Fibroblast of pulmonary artery (primary cell): Measurements from ENCODE around the gene SUV39H1.
A peak's percentile ranks its signal among the peaks of the same experiment; 100 is the strongest.

Experiments
- DNase-seq: peaks from one replicate; pipeline ENCODE4 v3.0.0-alpha.2; 2010; ENCODE audit warnings: low read depth
- H3K4me3 ChIP-seq: replicated peaks from 2 replicates; pipeline ENCODE4 v1.5.1; 2011; ENCODE audit warnings: low read depth, mild to moderate bottlenecking, control low read depth, low read length, moderate library complexity
- TF ChIP-seq, protein P1 (sequence below): IDR thresholded peaks from 2 replicates; pipeline ENCODE4 v1.5.1; 2011; ENCODE audit warnings: mild to moderate bottlenecking, control low read depth, low read length, inconsistent platforms; ENCODE audit errors: missing control alignments

SUV39H1 gene

DNA sequence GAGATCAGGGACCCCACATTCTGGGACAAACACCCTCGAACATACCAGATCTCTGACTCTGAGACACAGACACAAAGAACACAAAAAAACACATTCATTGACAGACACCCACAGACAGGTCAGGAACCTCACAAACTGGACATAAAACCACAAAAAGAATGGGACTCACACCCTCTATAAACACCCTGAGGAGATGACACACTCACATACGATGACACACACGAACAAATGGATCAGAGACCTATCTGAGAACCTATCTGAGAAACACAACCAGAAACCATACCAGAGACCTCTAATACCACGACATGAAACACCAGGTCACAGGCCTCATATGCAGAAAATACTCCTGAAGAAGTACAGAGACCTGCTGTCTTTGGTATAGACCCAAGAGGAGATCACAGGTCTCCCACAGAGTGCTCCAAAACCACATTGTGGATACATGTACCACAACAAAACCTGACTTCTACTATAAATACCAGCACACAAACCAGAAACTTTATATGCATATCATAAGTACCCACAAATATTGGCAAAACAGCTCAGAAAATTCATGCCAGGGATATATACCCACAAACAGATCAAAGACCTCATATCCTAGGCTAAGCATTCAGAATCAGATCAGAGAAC lies 19.5 kb downstream of the SUV39H1 start:
- no peak overlapping the region for H3K4me3 ChIP-seq
- TF ChIP-seq, protein P1, sequence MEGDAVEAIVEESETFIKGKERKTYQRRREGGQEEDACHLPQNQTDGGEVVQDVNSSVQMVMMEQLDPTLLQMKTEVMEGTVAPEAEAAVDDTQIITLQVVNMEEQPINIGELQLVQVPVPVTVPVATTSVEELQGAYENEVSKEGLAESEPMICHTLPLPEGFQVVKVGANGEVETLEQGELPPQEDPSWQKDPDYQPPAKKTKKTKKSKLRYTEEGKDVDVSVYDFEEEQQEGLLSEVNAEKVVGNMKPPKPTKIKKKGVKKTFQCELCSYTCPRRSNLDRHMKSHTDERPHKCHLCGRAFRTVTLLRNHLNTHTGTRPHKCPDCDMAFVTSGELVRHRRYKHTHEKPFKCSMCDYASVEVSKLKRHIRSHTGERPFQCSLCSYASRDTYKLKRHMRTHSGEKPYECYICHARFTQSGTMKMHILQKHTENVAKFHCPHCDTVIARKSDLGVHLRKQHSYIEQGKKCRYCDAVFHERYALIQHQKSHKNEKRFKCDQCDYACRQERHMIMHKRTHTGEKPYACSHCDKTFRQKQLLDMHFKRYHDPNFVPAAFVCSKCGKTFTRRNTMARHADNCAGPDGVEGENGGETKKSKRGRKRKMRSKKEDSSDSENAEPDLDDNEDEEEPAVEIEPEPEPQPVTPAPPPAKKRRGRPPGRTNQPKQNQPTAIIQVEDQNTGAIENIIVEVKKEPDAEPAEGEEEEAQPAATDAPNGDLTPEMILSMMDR, result no peak
- no peak for DNase-seq

DNA sequence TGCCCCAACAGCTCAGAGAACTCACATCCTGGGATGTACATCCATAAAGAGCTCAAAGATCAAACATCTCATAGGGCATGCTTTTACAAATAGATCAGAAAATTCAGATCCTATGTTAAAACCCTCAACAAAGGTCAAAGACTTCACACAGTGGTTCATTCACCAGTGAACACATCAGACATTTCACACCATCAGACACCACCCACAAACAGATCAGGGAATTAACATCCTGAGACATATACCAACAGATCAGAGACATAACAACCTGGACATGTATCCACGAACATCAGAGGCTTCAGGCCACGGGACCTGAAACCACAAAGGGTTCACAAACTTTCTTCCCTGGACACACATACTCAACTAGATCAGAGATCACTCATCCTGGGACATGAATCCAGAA lies 23.4 kb downstream of the SUV39H1 start:
- DNase-seq, result no peak
- TF ChIP-seq, protein P1, result no peak
- H3K4me3 ChIP-seq, result no peak overlapping the region

DNA sequence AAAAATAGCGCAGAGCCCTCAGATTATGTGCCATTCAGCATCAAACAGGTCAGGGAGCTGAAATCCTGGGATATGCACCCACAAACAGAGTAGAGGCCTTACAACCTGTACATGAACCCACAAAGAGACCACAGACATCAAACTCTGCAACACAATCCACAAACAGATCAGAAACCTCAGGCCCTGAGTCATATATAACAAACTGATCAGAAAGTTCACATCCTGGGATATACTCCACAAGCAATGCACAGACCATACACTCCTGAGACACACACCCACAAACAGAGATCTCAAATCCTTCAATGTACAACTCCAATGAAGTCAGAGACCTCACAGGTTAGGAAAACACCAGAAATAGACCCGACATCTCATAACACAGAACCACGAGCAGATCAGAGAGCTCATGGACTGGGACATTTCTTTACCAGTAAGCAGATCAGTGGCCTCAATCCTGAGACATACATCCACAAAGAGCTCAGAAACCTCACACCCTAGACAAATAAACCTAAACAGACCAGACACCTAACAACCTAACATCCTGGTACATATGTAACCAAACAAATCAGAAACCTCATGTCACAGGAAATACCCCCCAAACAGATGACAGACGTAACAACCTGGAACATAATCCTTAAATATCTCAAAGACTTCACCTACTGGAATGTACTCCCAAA lies 24.2 kb downstream of the SUV39H1 start:
- TF ChIP-seq, protein P1, result no peak
- DNase-seq, result no peak
- H3K4me3 ChIP-seq, result no peak overlapping the region

DNA sequence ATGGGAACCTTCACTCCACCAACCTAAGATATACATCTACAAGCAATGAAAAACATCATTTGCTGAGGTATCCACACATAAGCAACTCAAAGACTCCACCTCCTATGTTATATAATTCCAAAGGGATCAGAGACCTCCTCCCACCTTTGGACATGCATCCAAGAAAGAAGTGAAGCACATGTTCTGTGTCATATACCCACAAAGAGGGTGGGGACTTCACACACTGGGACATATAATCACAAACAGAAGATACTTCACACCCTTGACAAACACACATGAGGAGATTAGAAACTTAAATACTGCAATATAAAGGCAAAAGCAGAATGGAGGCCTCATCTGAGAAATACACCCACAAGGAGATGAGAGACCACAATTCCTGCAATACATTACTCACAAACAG lies 25.4 kb downstream of the SUV39H1 start:
- TF ChIP-seq, protein P1, result no peak
- DNase-seq, result no peak
- no peak overlapping the region for H3K4me3 ChIP-seq

DNA sequence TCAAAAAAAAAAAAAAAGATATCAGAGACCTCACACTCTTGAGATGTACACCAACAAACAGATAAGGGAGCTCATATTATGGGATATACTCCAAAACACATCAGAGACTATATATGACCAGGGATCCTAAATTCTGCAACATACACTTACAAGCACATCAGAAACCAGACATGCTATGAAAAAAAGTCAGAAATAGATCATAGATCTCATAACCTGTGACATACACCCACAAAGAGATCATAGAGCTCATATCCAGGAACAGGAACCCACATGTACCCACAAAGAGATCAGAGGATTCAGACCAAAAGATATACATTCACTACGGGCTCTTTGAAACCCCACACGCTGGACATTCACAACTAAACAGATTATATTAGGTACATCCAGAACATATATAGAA lies 30.1 kb downstream of the SUV39H1 start:
- TF ChIP-seq, protein P1, result no peak
- no peak overlapping the region for H3K4me3 ChIP-seq
- no peak for DNase-seq

DNA sequence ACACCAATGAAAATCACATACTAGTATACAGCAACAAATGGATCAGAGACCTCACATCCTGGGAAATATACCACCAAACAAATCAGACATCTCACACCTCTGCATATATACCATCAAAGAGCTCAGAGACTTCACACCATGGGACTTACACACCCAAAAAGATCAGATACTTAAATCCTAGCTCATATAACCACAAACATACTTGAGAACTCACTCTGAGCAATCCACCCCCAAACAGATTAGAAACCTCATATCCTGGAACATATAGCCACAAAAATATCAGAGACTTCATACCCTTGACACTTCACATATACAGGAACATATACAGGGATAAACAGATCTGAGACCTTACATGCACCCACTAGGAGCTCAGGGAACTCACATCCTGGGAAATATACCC lies 32.1 kb downstream of the SUV39H1 start:
- DNase-seq, result no peak
- TF ChIP-seq, protein P1, result no peak
- H3K4me3 ChIP-seq, result no peak overlapping the region

DNA sequence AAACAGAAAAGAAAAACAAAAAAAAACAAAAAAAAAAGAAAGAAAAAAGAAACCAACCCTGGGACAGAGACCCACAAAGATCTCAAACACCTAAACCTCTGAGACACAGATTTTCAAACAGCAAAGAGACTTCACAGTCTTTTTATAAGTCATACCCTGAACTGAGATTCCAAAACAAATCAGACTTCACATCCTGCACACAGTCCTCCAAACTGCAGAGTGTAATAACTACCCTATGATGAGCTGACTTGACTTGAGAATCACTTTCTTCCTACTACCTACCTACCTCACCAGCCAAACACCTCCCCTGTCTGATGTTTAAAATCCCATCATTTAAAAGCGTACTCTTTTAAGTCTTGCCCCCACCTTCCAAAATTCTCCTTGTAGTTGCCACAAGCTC lies 39.8 kb downstream of the SUV39H1 start:
- no peak for DNase-seq
- H3K4me3 ChIP-seq, result peak overlapping the region; percentile 70
- TF ChIP-seq, protein P1, result no peak
